ENCODE results near the gene PLP1.

PLP1 gene

GRCh38 chrX:103831803-103832544, 55.3 kb downstream of the PLP1 start, which contains the start of gene RAB9B:
RAB9B (minus strand) TSS chrX:103832257; CDS start chrX:103825784, 6,473 bp downstream.
- peak; percentile 41 for DNase-seq

- no peak for DNase-seq
Observed at GRCh38 chrX:103839404-103839803, 62.8 kb downstream of the PLP1 start.

Data from NCI-H510A treated with DMSO at 0.1 percent for 48 hours (cell line).